K562 (cell line): ENCODE data around the gene BMPER.

ENCODE experiments used
- BDP1 ChIP-seq: IDR thresholded peaks from 3 replicates; pipeline ENCODE4 v1.6.1; 2011; ENCODE audit not compliant: insufficient read length, insufficient read depth
- ZNF165 ChIP-seq: fragments of 250-450 bp; sonication (Bioruptor Pico); IDR thresholded peaks from 2 replicates; pipeline ENCODE4 v1.4.0; 2020; ENCODE audit warnings: borderline replicate concordance

- TF ChIP-seq ZNF165 (CRISPR knock-in tag) (no peak), BDP1 (no peak)
Observed at GRCh38 chr7:33971106-33971505, 65.8 kb downstream of the BMPER start.
